Thymus (tissue), 11 donors: ENCODE results near the gene IRF4. TPM values are rescaled to one million over a fixed set of nuclear protein-coding genes. Genes with fewer than 3 reads are reported as not detected.

Experiments
- DNase-seq, 9 donors: peaks; one replicate each; pipeline ENCODE4 v3.0.0-alpha.2; 2013; ENCODE audit warnings: low spot score in 9 of 9, low read depth in 6 of 9, missing footprints in 1 of 9
- H3K27ac ChIP-seq, 2 donors: one replicate each; pipeline ENCODE4 v1.5.1; 2013; ENCODE audit warnings: control low read depth in 1 of 2, low read depth in 1 of 2, low read length in 1 of 2, mild to moderate bottlenecking in 1 of 2, moderate library complexity in 1 of 2
- H3K27me3 ChIP-seq, 2 donors: one replicate each; pipeline ENCODE4 v1.5.1; 2013; ENCODE audit warnings: low read length in 1 of 2; ENCODE audit not compliant: control insufficient read depth in 2 of 2, insufficient read depth in 1 of 2
- H3K36me3 ChIP-seq, 2 donors: one replicate each; pipeline ENCODE4 v1.5.1; 2013; ENCODE audit warnings: low read length in 1 of 2, mild to moderate bottlenecking in 1 of 2, moderate library complexity in 1 of 2; ENCODE audit not compliant: control insufficient read depth in 2 of 2, insufficient read depth in 2 of 2
- H3K4me1 ChIP-seq, 2 donors: one replicate each; pipeline ENCODE4 v1.5.1; 2013; ENCODE audit warnings: low read length in 2 of 2; ENCODE audit not compliant: control insufficient read depth in 2 of 2, insufficient read depth in 2 of 2
- H3K4me3 ChIP-seq, 2 donors: one replicate each; pipeline ENCODE4 v1.5.1; 2013; ENCODE audit warnings: low read length in 2 of 2, control low read depth in 1 of 2, mild to moderate bottlenecking in 1 of 2
- H3K9me3 ChIP-seq, 2 donors: one replicate each; pipeline ENCODE4 v1.5.1; 2013; ENCODE audit warnings: low read length in 1 of 2, mild to moderate bottlenecking in 1 of 2; ENCODE audit not compliant: control insufficient read depth in 2 of 2, insufficient read depth in 1 of 2
- WGBS: extraction: QIAGEN DNeasy Blood & Tissue Kit; methylation state at CpG from one replicate; pipeline ENCODE4 v1.1.7; 2013; 5-methylcytosine and 5-hydroxymethylcytosine counted together
- polyA plus RNA-seq: library from polyadenylated mRNA; stranded (reverse); fragments of 200-250 nt; gene quantifications from one replicate; pipeline ENCODE4 v1.2.3, GENCODE V29; 2013
- total RNA-seq: library from RNA; stranded (reverse); fragments of 120-200 nt; gene quantifications from one replicate; pipeline ENCODE4 v1.2.4, GENCODE V29; 2013
- donor health status: healthy.

Gene IRF4
- total and polyA plus RNA-seq, 2 donors: 7.5 to 7.6 TPM

DNA sequence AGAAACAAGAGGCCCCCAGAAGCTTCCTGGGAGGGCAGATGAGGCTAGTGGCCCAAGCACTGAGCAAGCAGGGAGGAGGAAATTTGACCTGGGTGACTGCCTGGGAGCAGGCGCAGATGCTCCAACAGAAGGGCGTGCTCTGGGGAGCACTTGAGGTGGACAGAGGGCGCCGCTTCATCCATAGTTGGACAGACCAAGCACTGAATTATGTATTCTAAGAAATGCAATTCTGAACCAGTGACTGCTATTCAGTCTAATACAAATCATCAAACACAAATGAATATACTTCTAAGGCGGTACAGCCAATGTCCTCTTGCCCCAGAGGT, 28.7 kb upstream of the IRF4 start:
- no peak for DNase-seq
- no peak overlapping the region for H3K4me3 ChIP-seq
- no peaks in the 10 kb centered on the region for H3K27me3 ChIP-seq
- H3K27ac ChIP-seq: no peak overlapping the region
- 87% methylated on average over 5 of the region's 5 CpGs for WGBS
- H3K4me1 ChIP-seq: peaks cover 0 to 5% of the 10 kb centered on the region in 2 donors
- H3K9me3 ChIP-seq: peaks cover 0 to 37% of the 10 kb centered on the region in 2 donors
- peaks cover 0 to 4% of the 10 kb centered on the region in 2 donors for H3K36me3 ChIP-seq

GRCh38 chr6:363291-363690, 28.3 kb upstream of the IRF4 start:
- DNase-seq: no peak
- Histone ChIP-seq H3K4me1 (peaks cover 0 to 5% of the 10 kb centered on the region in 2 donors), H3K36me3 (peaks cover 0 to 4% of the 10 kb centered on the region in 2 donors), H3K9me3 (peaks cover 0 to 38% of the 10 kb centered on the region in 2 donors), H3K4me3 (no peak overlapping the region), H3K27ac (no peak overlapping the region), H3K27me3 (no peaks in the 10 kb centered on the region)
- 96% methylated on average over 12 of the region's 12 CpGs for WGBS

DNA sequence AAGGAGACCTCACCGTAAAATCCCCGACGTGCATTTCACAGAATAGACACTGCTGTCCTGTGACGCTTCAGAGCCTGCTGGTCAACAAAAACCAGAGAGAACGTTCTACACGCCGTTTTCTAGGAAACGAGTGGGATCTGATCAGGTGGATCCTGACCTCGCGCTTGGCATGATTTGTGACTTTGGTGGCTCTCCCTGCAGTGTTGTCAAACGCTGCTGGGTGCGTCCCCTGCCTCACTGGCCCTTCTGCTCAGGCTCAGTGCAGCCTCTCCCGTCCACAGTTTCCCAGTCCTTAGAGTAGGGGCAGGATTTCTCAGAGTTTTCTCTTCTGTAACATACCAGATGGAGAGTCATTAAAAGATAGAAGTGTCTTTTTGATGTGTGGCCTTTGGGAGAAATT, 27.6 kb upstream of the IRF4 start:
- peaks cover 0 to 5% of the 10 kb centered on the region in 2 donors for H3K4me1 ChIP-seq
- H3K27me3 ChIP-seq: peaks cover 0 to 1% of the 10 kb centered on the region in 2 donors
- 96% methylated on average over 13 of the region's 13 CpGs for WGBS
- no peak overlapping the region for H3K27ac ChIP-seq
- H3K4me3 ChIP-seq: no peak overlapping the region
- DNase-seq: no peak
- H3K9me3 ChIP-seq: peaks cover 0 to 35% of the 10 kb centered on the region in 2 donors
- no peaks in the 10 kb centered on the region for H3K36me3 ChIP-seq

- peaks cover 0 to 5% of the 10 kb centered on the region in 2 donors for H3K4me1 ChIP-seq
- H3K27ac ChIP-seq: no peak overlapping the region
- WGBS: 84% methylated on average over 11 of the region's 11 CpGs
- H3K9me3 ChIP-seq: peaks cover 0 to 41% of the 10 kb centered on the region in 2 donors
- H3K4me3 ChIP-seq: no peak overlapping the region
- H3K27me3 ChIP-seq: peaks cover 0 to 2% of the 10 kb centered on the region in 2 donors
- no peaks in the 10 kb centered on the region for H3K36me3 ChIP-seq
- no peak for DNase-seq
These were observed 26.7 kb upstream of the IRF4 start for GRCh38 chr6:364609-365540.

- no peak for DNase-seq
- Histone ChIP-seq H3K36me3 (no peaks in the 10 kb centered on the region), H3K4me3 (no peak overlapping the region), H3K4me1 (peaks cover 0 to 3% of the 10 kb centered on the region in 2 donors), H3K27me3 (peaks cover 0 to 2% of the 10 kb centered on the region in 2 donors), H3K27ac (no peak overlapping the region), H3K9me3 (peaks cover 0 to 46% of the 10 kb centered on the region in 2 donors)
- 86% methylated on average over 6 of the region's 6 CpGs for WGBS
These were observed 25.7 kb upstream of the IRF4 start for GRCh38 chr6:365835-366234.

DNA sequence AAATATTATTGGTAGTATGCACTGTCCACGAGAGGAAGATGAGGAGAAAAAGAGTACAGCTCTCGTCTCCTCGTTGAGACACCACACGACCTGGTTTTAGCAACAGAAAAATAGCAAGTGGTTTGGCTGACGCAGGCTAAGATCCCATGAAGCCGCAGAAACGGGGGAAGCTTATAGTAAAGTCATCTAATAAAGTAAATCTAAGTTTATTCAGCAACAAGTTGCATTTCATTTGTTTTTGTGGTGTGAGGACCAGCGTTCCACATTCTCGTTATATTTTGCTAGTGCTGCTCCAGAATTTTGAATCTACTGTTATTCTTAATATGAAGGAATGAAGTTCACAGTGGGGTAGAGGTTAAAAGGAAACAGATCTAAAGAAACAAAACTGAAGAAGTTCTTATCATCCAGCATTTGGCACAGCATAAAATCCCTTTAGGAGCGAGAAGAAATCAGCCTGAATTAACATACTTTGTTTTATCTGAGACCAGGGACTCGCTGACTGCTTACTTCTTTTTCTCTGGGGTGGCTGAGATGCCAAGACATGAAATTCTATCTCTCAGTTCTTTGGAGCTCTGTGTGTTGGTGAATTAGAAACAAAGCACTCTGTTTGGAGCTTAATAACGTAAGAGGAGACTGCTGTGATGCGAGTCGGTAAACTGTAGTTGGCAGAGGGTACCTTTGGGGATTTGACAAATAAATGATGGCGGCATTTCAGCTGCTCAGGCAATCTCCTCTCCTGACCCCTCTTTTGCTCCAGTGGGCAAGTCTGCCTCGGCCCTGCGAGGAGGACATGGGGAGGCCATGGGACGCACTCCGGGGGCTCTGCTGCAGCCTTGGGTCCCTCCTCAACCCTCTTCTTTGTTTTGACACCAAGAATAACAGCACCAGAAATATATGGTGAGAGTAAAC, 24.9 kb upstream of the IRF4 start:
- no peak for DNase-seq

GRCh38 chr6:367298-367794, 24.2 kb upstream of the IRF4 start:
- no peak for DNase-seq
- Histone ChIP-seq H3K27me3 (peaks cover 0 to 5% of the 10 kb centered on the region in 2 donors), H3K4me1 (no peaks in the 10 kb centered on the region), H3K4me3 (no peak overlapping the region), H3K27ac (no peak overlapping the region), H3K9me3 (peaks cover 0 to 43% of the 10 kb centered on the region in 2 donors), H3K36me3 (no peaks in the 10 kb centered on the region)
- 89% methylated on average over 8 of the region's 8 CpGs for WGBS

More for the DNA sequence above, 24.9 kb upstream of the IRF4 start:
- Histone ChIP-seq H3K27ac (no peak overlapping the region), H3K4me1 (no peaks in the 10 kb centered on the region), H3K4me3 (no peak overlapping the region), H3K9me3 (peaks cover 0 to 38% of the 10 kb centered on the region in 2 donors), H3K27me3 (peaks cover 0 to 2% of the 10 kb centered on the region in 2 donors), H3K36me3 (no peaks in the 10 kb centered on the region)
- 89% methylated on average over 19 of the region's 19 CpGs for WGBS

GRCh38 chr6:367891-368630, 23.5 kb upstream of the IRF4 start:
- H3K27me3 ChIP-seq: peaks cover 0 to 11% of the 10 kb centered on the region in 2 donors
- WGBS: 87% methylated on average over 17 of the region's 17 CpGs
- H3K9me3 ChIP-seq: peaks cover 0 to 43% of the 10 kb centered on the region in 2 donors
- H3K36me3 ChIP-seq: no peaks in the 10 kb centered on the region
- no peak overlapping the region for H3K27ac ChIP-seq
- no peak overlapping the region for H3K4me3 ChIP-seq
- H3K4me1 ChIP-seq: no peaks in the 10 kb centered on the region
- DNase-seq: no peak
